ENCODE data around the gene STXBP4. TPM values are rescaled to one million over a fixed set of nuclear protein-coding genes. Genes with fewer than 3 reads are reported as not detected.

Gene STXBP4
- polyA plus RNA-seq, 1 donor (not counting 4 experiments of a cell fraction or from before 2014, with no cell fraction given): 4.2 TPM

DNA sequence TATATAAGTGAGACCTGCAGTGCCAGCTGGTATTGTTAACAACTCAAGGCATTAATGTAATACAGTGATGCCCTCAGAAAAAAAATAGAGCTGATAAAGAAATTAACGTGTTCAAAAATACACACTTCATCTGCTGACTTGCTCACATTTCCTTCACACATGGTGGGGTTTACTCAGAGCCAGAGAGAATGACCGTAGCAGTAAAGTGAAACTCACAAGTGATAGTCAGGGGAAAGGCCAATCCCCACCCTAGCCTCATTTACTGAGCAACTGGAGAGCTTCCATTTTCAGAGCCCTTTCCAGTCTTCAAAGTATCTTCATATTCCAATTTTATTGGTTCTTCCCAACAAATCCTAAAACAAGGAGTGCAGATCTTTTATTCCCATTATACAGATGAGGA, 222.2 kb downstream of the STXBP4 start:
- dilution Hi-C loops (cut with MboI; ENCODE audit: extremely low pct_ligation_motif_present, low sequenced_read_pairs): no loop called here
- no peak for FAIRE-seq
- no peaks in the 10 kb centered on the region for H3K9me1 ChIP-seq (ENCODE audit: control insufficient read depth, extremely low read depth, insufficient read depth, low read length)
- TF ChIP-seq, protein P1, sequence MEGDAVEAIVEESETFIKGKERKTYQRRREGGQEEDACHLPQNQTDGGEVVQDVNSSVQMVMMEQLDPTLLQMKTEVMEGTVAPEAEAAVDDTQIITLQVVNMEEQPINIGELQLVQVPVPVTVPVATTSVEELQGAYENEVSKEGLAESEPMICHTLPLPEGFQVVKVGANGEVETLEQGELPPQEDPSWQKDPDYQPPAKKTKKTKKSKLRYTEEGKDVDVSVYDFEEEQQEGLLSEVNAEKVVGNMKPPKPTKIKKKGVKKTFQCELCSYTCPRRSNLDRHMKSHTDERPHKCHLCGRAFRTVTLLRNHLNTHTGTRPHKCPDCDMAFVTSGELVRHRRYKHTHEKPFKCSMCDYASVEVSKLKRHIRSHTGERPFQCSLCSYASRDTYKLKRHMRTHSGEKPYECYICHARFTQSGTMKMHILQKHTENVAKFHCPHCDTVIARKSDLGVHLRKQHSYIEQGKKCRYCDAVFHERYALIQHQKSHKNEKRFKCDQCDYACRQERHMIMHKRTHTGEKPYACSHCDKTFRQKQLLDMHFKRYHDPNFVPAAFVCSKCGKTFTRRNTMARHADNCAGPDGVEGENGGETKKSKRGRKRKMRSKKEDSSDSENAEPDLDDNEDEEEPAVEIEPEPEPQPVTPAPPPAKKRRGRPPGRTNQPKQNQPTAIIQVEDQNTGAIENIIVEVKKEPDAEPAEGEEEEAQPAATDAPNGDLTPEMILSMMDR (optimal IDR thresholded peaks at IDR 0.05 in 1 of 3, IDR thresholded peaks at IDR 0.05 in 1 of 3, conservative IDR thresholded peaks at IDR 0.05 in 1 of 3; ENCODE audit: extremely low read depth in 1 of 3, insufficient read depth in 2 of 3, low read length in 3 of 3): no peak
- TF ChIP-seq EZH2 (IDR thresholded peaks at IDR 0.05; ENCODE audit: low read length): no peak
- no peak overlapping the region for H3K27ac ChIP-seq (ENCODE audit: control insufficient read depth, insufficient read depth, low read length)
- no peak overlapping the region for H3K4me3 ChIP-seq (ENCODE audit: control insufficient read depth in 2 of 3, extremely low read depth in 1 of 3, insufficient read depth in 2 of 3, low read depth in 1 of 3, low read length in 3 of 3)
- no peaks in the 10 kb centered on the region for H3K36me3 ChIP-seq (ENCODE audit: control insufficient read depth in 2 of 2, extremely low read depth in 1 of 2, insufficient read depth in 2 of 2, low read length in 2 of 2)
- H2AFZ ChIP-seq (ENCODE audit: control insufficient read depth, low read length): no peak overlapping the region
- H3K4me1 ChIP-seq (ENCODE audit: control insufficient read depth, extremely low read depth, insufficient read depth, low read length): no peaks in the 10 kb centered on the region
- H3K9ac ChIP-seq (ENCODE audit: control insufficient read depth, extremely low read depth, insufficient read depth, low read length): no peak overlapping the region
- no peak overlapping the region for H3K4me2 ChIP-seq (ENCODE audit: control insufficient read depth, extremely low read depth, insufficient read depth, low read depth, low read length)
- H3K27me3 ChIP-seq (ENCODE audit: control insufficient read depth, extremely low read depth, insufficient read depth, low read length): peaks cover 2% of the 10 kb centered on the region
- no peaks in the 10 kb centered on the region for H4K20me1 ChIP-seq (ENCODE audit: control insufficient read depth, extremely low read depth, insufficient read depth, low read length)
- no peaks in the 10 kb centered on the region for H3K9me3 ChIP-seq (ENCODE audit: control insufficient read depth, low read depth, low read length)
- DNase-seq (ENCODE audit: low read depth, low spot score): no peak
- H3K79me2 ChIP-seq (ENCODE audit: control insufficient read depth, insufficient read depth, low read length): no peaks in the 10 kb centered on the region

DNA sequence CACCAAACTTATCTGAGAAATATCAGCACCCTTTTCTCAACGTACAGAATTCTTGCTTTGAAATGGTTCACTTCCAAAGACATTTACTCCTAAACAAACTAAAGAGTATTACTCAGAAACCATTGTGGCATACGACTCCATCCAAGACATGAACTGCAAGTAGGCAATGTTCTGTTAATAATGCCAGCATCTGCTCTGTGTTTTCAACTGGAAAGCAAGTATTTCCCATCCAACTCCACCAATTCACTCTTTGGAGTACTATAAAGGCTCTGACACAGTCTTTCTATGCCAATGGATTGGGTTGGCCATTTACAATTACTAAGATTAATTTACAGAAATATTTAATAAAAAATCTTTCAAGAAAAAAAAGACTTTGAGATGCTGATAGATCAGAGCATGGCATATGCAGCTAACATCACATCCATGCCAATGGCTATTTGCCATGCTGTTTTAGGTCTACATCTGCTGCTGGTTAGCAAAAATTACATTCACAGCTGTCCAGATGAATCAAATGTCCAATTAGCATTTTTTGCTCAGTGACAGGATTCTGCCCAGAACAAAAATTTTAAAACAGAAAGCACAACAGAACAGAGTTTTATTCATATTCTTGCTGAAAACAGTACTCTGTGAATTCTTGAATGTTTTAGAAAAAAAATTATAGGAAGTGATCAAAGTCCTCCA, 230.3 kb downstream of the STXBP4 start:
- no peak for DNase-seq (ENCODE audit: low read depth, low spot score)
- no peaks in the 10 kb centered on the region for H3K36me3 ChIP-seq (ENCODE audit: control insufficient read depth in 2 of 2, extremely low read depth in 1 of 2, insufficient read depth in 2 of 2, low read length in 2 of 2)
- no peak overlapping the region for H3K4me2 ChIP-seq (ENCODE audit: control insufficient read depth, extremely low read depth, insufficient read depth, low read depth, low read length)
- TF ChIP-seq, protein P1 (optimal IDR thresholded peaks at IDR 0.05 in 1 of 3, IDR thresholded peaks at IDR 0.05 in 1 of 3, conservative IDR thresholded peaks at IDR 0.05 in 1 of 3; ENCODE audit: extremely low read depth in 1 of 3, insufficient read depth in 2 of 3, low read length in 3 of 3): no peak
- no peak for TF ChIP-seq EZH2 (IDR thresholded peaks at IDR 0.05; ENCODE audit: low read length)
- no peaks in the 10 kb centered on the region for H3K79me2 ChIP-seq (ENCODE audit: control insufficient read depth, insufficient read depth, low read length)
- no peak overlapping the region for H3K4me3 ChIP-seq (ENCODE audit: control insufficient read depth in 2 of 3, extremely low read depth in 1 of 3, insufficient read depth in 2 of 3, low read depth in 1 of 3, low read length in 3 of 3)
- no peaks in the 10 kb centered on the region for H3K9me1 ChIP-seq (ENCODE audit: control insufficient read depth, extremely low read depth, insufficient read depth, low read length)
- H3K9ac ChIP-seq (ENCODE audit: control insufficient read depth, extremely low read depth, insufficient read depth, low read length): no peak overlapping the region
- FAIRE-seq: no peak
- H2AFZ ChIP-seq (ENCODE audit: control insufficient read depth, low read length): no peak overlapping the region
- H3K4me1 ChIP-seq (ENCODE audit: control insufficient read depth, extremely low read depth, insufficient read depth, low read length): no peaks in the 10 kb centered on the region
- H3K9me3 ChIP-seq (ENCODE audit: control insufficient read depth, low read depth, low read length): no peaks in the 10 kb centered on the region
- dilution Hi-C loops (cut with MboI; ENCODE audit: extremely low pct_ligation_motif_present, low sequenced_read_pairs): no loop called here
- H3K27ac ChIP-seq (ENCODE audit: control insufficient read depth, insufficient read depth, low read length): no peak overlapping the region
- H4K20me1 ChIP-seq (ENCODE audit: control insufficient read depth, extremely low read depth, insufficient read depth, low read length): no peaks in the 10 kb centered on the region
- no peaks in the 10 kb centered on the region for H3K27me3 ChIP-seq (ENCODE audit: control insufficient read depth, extremely low read depth, insufficient read depth, low read length)
